ENCODE measurements around the gene CCDC82. TPM values are rescaled to one million over a fixed set of nuclear protein-coding genes. Genes with fewer than 3 reads are reported as not detected.
"Not testable (repeated sequence)": the region's sequence is repeated elsewhere in the genome, so short reads cannot be mapped to it uniquely, and the experiment has no call there.

CCDC82 gene
- 42.2 TPM for total RNA-seq

GRCh38 chr11:96389720-96390487, at the start of gene CCDC82, which contains the start of gene JRKL:
CCDC82 (minus strand) TSS chr11:96389912; CDS start chr11:96384747, 5,165 bp downstream.
JRKL (plus strand) TSS chr11:96390013; CDS start chr11:96390650, 637 bp downstream.
- H3K27me3 ChIP-seq (ENCODE audit: insufficient read depth, low read length), result no peaks in the 10 kb centered on the region
- peak within 1 kb of the TSS; percentile 81 for H3K4me3 ChIP-seq (ENCODE audit: low read length)
- no peaks in the 10 kb centered on the region for H3K9me3 ChIP-seq (ENCODE audit: low read depth, low read length)
- peaks cover 18% of the 10 kb centered on the region for H3K4me1 ChIP-seq (ENCODE audit: insufficient read depth, low read length)

GRCh38 chr11:96432654-96433053, 42.9 kb upstream of the CCDC82 start:
- H3K9me3 ChIP-seq (ENCODE audit: low read depth, low read length); H3K4me3 ChIP-seq (ENCODE audit: low read length); H3K4me1 ChIP-seq (ENCODE audit: insufficient read depth, low read length): not testable (repeated sequence)
- peaks cover 18% of the 10 kb centered on the region for H3K27me3 ChIP-seq (ENCODE audit: insufficient read depth, low read length)

GRCh38 chr11:96430668-96431067, 41.0 kb upstream of the CCDC82 start:
- H3K9me3 ChIP-seq (ENCODE audit: low read depth, low read length), result no peaks in the 10 kb centered on the region
- no peaks in the 10 kb centered on the region for H3K4me1 ChIP-seq (ENCODE audit: insufficient read depth, low read length)
- H3K4me3 ChIP-seq (ENCODE audit: low read length), result no peak overlapping the region
- H3K27me3 ChIP-seq (ENCODE audit: insufficient read depth, low read length), result peaks cover 20% of the 10 kb centered on the region

GRCh38 chr11:96424693-96425092, 35.0 kb upstream of the CCDC82 start:
- Histone ChIP-seq H3K4me1 (ENCODE audit: insufficient read depth, low read length) (no peaks in the 10 kb centered on the region), H3K27me3 (ENCODE audit: insufficient read depth, low read length) (peaks cover 29% of the 10 kb centered on the region), H3K4me3 (ENCODE audit: low read length) (no peak overlapping the region), H3K9me3 (ENCODE audit: low read depth, low read length) (no peaks in the 10 kb centered on the region)

GRCh38 chr11:96413408-96413807, 23.7 kb upstream of the CCDC82 start:
- Histone ChIP-seq H3K9me3 (ENCODE audit: low read depth, low read length) (no peaks in the 10 kb centered on the region), H3K27me3 (ENCODE audit: insufficient read depth, low read length) (peaks cover 6% of the 10 kb centered on the region), H3K4me3 (ENCODE audit: low read length) (no peak overlapping the region), H3K4me1 (ENCODE audit: insufficient read depth, low read length) (no peaks in the 10 kb centered on the region)

- Histone ChIP-seq H3K4me3 (ENCODE audit: low read length) (no peak overlapping the region), H3K27me3 (ENCODE audit: insufficient read depth, low read length) (peaks cover 4% of the 10 kb centered on the region), H3K9me3 (ENCODE audit: low read depth, low read length) (no peaks in the 10 kb centered on the region), H3K4me1 (ENCODE audit: insufficient read depth, low read length) (no peaks in the 10 kb centered on the region)
These were observed 23.2 kb upstream of the CCDC82 start for GRCh38 chr11:96412761-96413381.

- not testable (repeated sequence) for H3K4me3 ChIP-seq (ENCODE audit: low read length); H3K27me3 ChIP-seq (ENCODE audit: insufficient read depth, low read length); H3K9me3 ChIP-seq (ENCODE audit: low read depth, low read length); H3K4me1 ChIP-seq (ENCODE audit: insufficient read depth, low read length)
These were observed 21.7 kb upstream of the CCDC82 start for GRCh38 chr11:96411412-96411811.

- no peaks in the 10 kb centered on the region for H3K9me3 ChIP-seq (ENCODE audit: low read depth, low read length)
- peaks cover 3% of the 10 kb centered on the region for H3K27me3 ChIP-seq (ENCODE audit: insufficient read depth, low read length)
- no peak overlapping the region for H3K4me3 ChIP-seq (ENCODE audit: low read length)
- H3K4me1 ChIP-seq (ENCODE audit: insufficient read depth, low read length), result no peaks in the 10 kb centered on the region
These were observed 11.0 kb upstream of the CCDC82 start for GRCh38 chr11:96400697-96401096.

GRCh38 chr11:96397863-96398262, 8.2 kb upstream of the CCDC82 start:
- Histone ChIP-seq H3K9me3 (ENCODE audit: low read depth, low read length) (no peaks in the 10 kb centered on the region), H3K4me3 (ENCODE audit: low read length) (no peak overlapping the region), H3K4me1 (ENCODE audit: insufficient read depth, low read length) (no peaks in the 10 kb centered on the region), H3K27me3 (ENCODE audit: insufficient read depth, low read length) (peaks cover 3% of the 10 kb centered on the region)

GRCh38 chr11:96396637-96397036, 6.9 kb upstream of the CCDC82 start:
- no peaks in the 10 kb centered on the region for H3K9me3 ChIP-seq (ENCODE audit: low read depth, low read length)
- H3K4me3 ChIP-seq (ENCODE audit: low read length), result no peak overlapping the region
- H3K4me1 ChIP-seq (ENCODE audit: insufficient read depth, low read length), result no peaks in the 10 kb centered on the region
- H3K27me3 ChIP-seq (ENCODE audit: insufficient read depth, low read length), result peaks cover 2% of the 10 kb centered on the region

- H3K4me1 ChIP-seq (ENCODE audit: insufficient read depth, low read length), result peaks cover 10% of the 10 kb centered on the region
- no peaks in the 10 kb centered on the region for H3K9me3 ChIP-seq (ENCODE audit: low read depth, low read length)
- no peak overlapping the region for H3K4me3 ChIP-seq (ENCODE audit: low read length)
- H3K27me3 ChIP-seq (ENCODE audit: insufficient read depth, low read length), result no peaks in the 10 kb centered on the region
These were observed 5.1 kb upstream of the CCDC82 start for GRCh38 chr11:96394773-96395172.

GRCh38 chr11:96393753-96394348, 4.1 kb upstream of the CCDC82 start:
- H3K4me3 ChIP-seq (ENCODE audit: low read length), result no peak overlapping the region
- no peaks in the 10 kb centered on the region for H3K27me3 ChIP-seq (ENCODE audit: insufficient read depth, low read length)
- H3K9me3 ChIP-seq (ENCODE audit: low read depth, low read length), result no peaks in the 10 kb centered on the region
- H3K4me1 ChIP-seq (ENCODE audit: insufficient read depth, low read length), result peaks cover 14% of the 10 kb centered on the region

GRCh38 chr11:96391698-96392307, 2.1 kb upstream of the CCDC82 start:
- Histone ChIP-seq H3K4me3 (ENCODE audit: low read length) (no peak overlapping the region), H3K9me3 (ENCODE audit: low read depth, low read length) (no peaks in the 10 kb centered on the region), H3K27me3 (ENCODE audit: insufficient read depth, low read length) (no peaks in the 10 kb centered on the region), H3K4me1 (ENCODE audit: insufficient read depth, low read length) (peaks cover 18% of the 10 kb centered on the region)

- no peaks in the 10 kb centered on the region for H3K27me3 ChIP-seq (ENCODE audit: insufficient read depth, low read length)
- H3K4me1 ChIP-seq (ENCODE audit: insufficient read depth, low read length), result peaks cover 18% of the 10 kb centered on the region
- no peaks in the 10 kb centered on the region for H3K9me3 ChIP-seq (ENCODE audit: low read depth, low read length)
- peak overlapping the region; percentile 81 for H3K4me3 ChIP-seq (ENCODE audit: low read length)
These were observed 728 bp upstream of the CCDC82 start for GRCh38 chr11:96390488-96390792.

Measured in mononuclear cell (primary cell).